Gastrocnemius medialis (tissue), 4 donors: Measurements from ENCODE around the gene KIF26B.

ENCODE experiments used
- CTCF ChIP-seq, 5 experiments: fragments of 450-650 bp in 3 of 5; fragments of 200-600 bp in 2 of 5; sonication (generic) in 2 of 5; IDR thresholded peaks in 4 of 5; conservative IDR thresholded peaks in 1 of 5; 1 replicate in 4 of 5; 2 replicates in 1 of 5; pipeline ENCODE4 v1.5.1; 2016 to 2019; ENCODE audit warnings: antibody characterized with exemption in 5 of 5, mild to moderate bottlenecking in 3 of 5, moderate library complexity in 3 of 5
- POLR2A ChIP-seq, 2 donors: fragments of 450-650 bp; IDR thresholded peaks; one replicate each; pipeline ENCODE4 v1.6.1; 2017; ENCODE audit warnings: antibody characterized with exemption in 2 of 2, mild to moderate bottlenecking in 2 of 2, moderate library complexity in 2 of 2

- TF ChIP-seq CTCF (IDR thresholded peaks at IDR 0.05 in 4 of 5, conservative IDR thresholded peaks at IDR 0.05 in 1 of 5) (no peak), POLR2A (IDR thresholded peaks at IDR 0.05) (no peak)
These were observed 198.6 kb downstream of the KIF26B start for GRCh38 chr1:245353411-245353810.
